Activated CD4-positive, CD25-positive, alpha-beta regulatory T cell (primary cell): ENCODE results near the gene RHOT2.

Source experiments
- DNase-seq, 4 experiments: peaks; one replicate each; lab custom pipeline; 2025; lab: John Stamatoyannopoulos, UW

Gene RHOT2

GRCh38 chr16:700684-701584 lies 33.0 kb downstream of the RHOT2 start:
- DNase-seq, result peak in 2 of 4 experiments; percentile 24 to 30

GRCh38 chr16:702341-702740 lies 34.4 kb downstream of the RHOT2 start:
- DNase-seq, result no peak

GRCh38 chr16:703406-703805 lies 35.5 kb downstream of the RHOT2 start:
- DNase-seq, result no peak

- DNase-seq, result no peak
Observed at GRCh38 chr16:704047-704446, 36.1 kb downstream of the RHOT2 start.

- no peak for DNase-seq
Observed at GRCh38 chr16:704552-705380, 36.8 kb downstream of the RHOT2 start.

GRCh38 chr16:705431-706188 lies 37.7 kb downstream of the RHOT2 start, which contains the start of gene FBXL16:
FBXL16 (minus strand) TSS chr16:705801; CDS start chr16:697405, 8,396 bp downstream.
- no peak for DNase-seq

- DNase-seq, result no peak
Observed at GRCh38 chr16:706189-707061, 38.5 kb downstream of the RHOT2 start.

- DNase-seq, result no peak
Observed at GRCh38 chr16:707062-707538, 39.2 kb downstream of the RHOT2 start.

- DNase-seq, result no peak
Observed at GRCh38 chr16:708019-708418, 40.1 kb downstream of the RHOT2 start.

- DNase-seq, result no peak
Observed at GRCh38 chr16:708959-709358, 41.0 kb downstream of the RHOT2 start.

- no peak for DNase-seq
Observed at GRCh38 chr16:709566-710499, 41.9 kb downstream of the RHOT2 start.

- DNase-seq, result no peak
Observed at GRCh38 chr16:710500-711075, 42.7 kb downstream of the RHOT2 start.

GRCh38 chr16:711084-711483 lies 43.2 kb downstream of the RHOT2 start:
- no peak for DNase-seq

GRCh38 chr16:711548-712320 lies 43.8 kb downstream of the RHOT2 start:
- peak; percentile 60 to 71 (median 70) for DNase-seq

- DNase-seq, result peak in 1 of 4 experiments; percentile 44
Observed at GRCh38 chr16:712740-713250, 44.9 kb downstream of the RHOT2 start.

- DNase-seq, result no peak
Observed at GRCh38 chr16:714079-714478, 46.1 kb downstream of the RHOT2 start.

GRCh38 chr16:714558-715476 lies 46.9 kb downstream of the RHOT2 start, which contains the start of gene METRN:
METRN (plus strand) TSS chr16:715118; CDS start chr16:715290, 172 bp downstream.
- peak; percentile 73 to 84 (median 78) for DNase-seq
